Calu3 (cell line): ENCODE data around the gene SLC36A2. TPM values are rescaled to one million over a fixed set of nuclear protein-coding genes. Genes with fewer than 3 reads are reported as not detected.
"Not testable (repeated sequence)": the region's sequence is repeated elsewhere in the genome, so short reads cannot be mapped to it uniquely, and the experiment has no call there.

Experiments
- BruUV-seq: library from RNA; stranded (reverse); fragments of 400-500 nt; replicated peaks from 2 replicates; lab custom pipeline; 2021; lab: Mats Ljungman, UMichigan
- CTCF ChIA-PET: fragments of 300-600 bp; sonication (Branson Sonifier 250); formaldehyde crosslinking; loops from one replicate; lab custom pipeline; 2022; ENCODE audit warnings: antibody characterized with exemption; lab: Charles Lee
- DNase-seq: peaks from one replicate; pipeline ENCODE4 v3.0.0; 2022
- H3K27ac Mint-ChIP-seq: one replicate; pipeline ENCODE4 v1.8.0; 2022; ENCODE audit warnings: mixed read lengths; ENCODE audit not compliant: unreplicated experiment
- H3K27me3 Mint-ChIP-seq: one replicate; pipeline ENCODE4 v1.8.0; 2022; ENCODE audit warnings: mixed read lengths; ENCODE audit not compliant: unreplicated experiment
- H3K36me3 Mint-ChIP-seq: one replicate; pipeline ENCODE4 v1.8.0; 2022; ENCODE audit warnings: mild to moderate bottlenecking, moderate library complexity, mixed read lengths; ENCODE audit not compliant: insufficient read depth, unreplicated experiment
- H3K4me1 Mint-ChIP-seq: one replicate; pipeline ENCODE4 v1.8.0; 2022; ENCODE audit warnings: mild to moderate bottlenecking, low read depth, mixed read lengths; ENCODE audit not compliant: unreplicated experiment
- H3K4me3 Mint-ChIP-seq: one replicate; pipeline ENCODE4 v1.8.0; 2022; ENCODE audit warnings: mild to moderate bottlenecking, low read depth, moderate library complexity, mixed read lengths; ENCODE audit not compliant: unreplicated experiment
- H3K9me3 Mint-ChIP-seq: one replicate; pipeline ENCODE4 v1.8.0; 2022; ENCODE audit warnings: low read depth, mixed read lengths; ENCODE audit not compliant: unreplicated experiment
- CTCF ChIP-seq: fragments of 200-600 bp; IDR thresholded peaks from one replicate; pipeline ENCODE4 v1.8.0; 2022; ENCODE audit warnings: antibody characterized with exemption; ENCODE audit not compliant: unreplicated experiment
- intact Hi-C: fragments of 100-400 bp; cut with micrococcal nuclease; formaldehyde crosslinking; loops from one replicate; pipeline ENCODE4 v1.10.0; 2022; ENCODE audit not compliant: unreplicated experiment
- total RNA-seq: library from RNA; stranded (reverse); gene quantifications from 2 replicates; pipeline ENCODE4 v1.2.3, GENCODE V29; 2022

SLC36A2 gene
- total RNA-seq, 1 experiment from 2014 or later: not detected

GRCh38 chr5:151313357-151313756 is 34.0 kb downstream of the SLC36A2 start:
- intact Hi-C loops: loop anchor here (5.0 kb wide), 1 partner anchor 511 kb away; no protein-coding TSS in a partner anchor
- Mint-ChIP-seq H3K36me3 (no peaks in the 10 kb centered on the region), H3K9me3 (no peaks in the 10 kb centered on the region), H3K4me3 (no peak overlapping the region), H3K27me3 (peaks cover 57% of the 10 kb centered on the region), H3K4me1 (no peaks in the 10 kb centered on the region), H3K27ac (no peak overlapping the region)
- BruUV-seq: no TSS peak
- CTCF ChIA-PET: interaction anchor here (1.3 kb wide), 1 partner anchor 61 kb away, joined by 4 read pairs; the partner anchor contains the start of gene GM2A
- DNase-seq: no peak
- no peak for TF ChIP-seq CTCF

GRCh38 chr5:151312756-151313324 is 34.5 kb downstream of the SLC36A2 start:
- CTCF ChIA-PET: no interaction called here
- Mint-ChIP-seq H3K27ac (no peak overlapping the region), H3K36me3 (no peaks in the 10 kb centered on the region), H3K4me3 (no peak overlapping the region), H3K9me3 (no peaks in the 10 kb centered on the region), H3K27me3 (peaks cover 62% of the 10 kb centered on the region), H3K4me1 (no peaks in the 10 kb centered on the region)
- intact Hi-C loops: loop anchor here (5.0 kb wide), 1 partner anchor 511 kb away; no protein-coding TSS in a partner anchor
- BruUV-seq: no TSS peak
- TF ChIP-seq CTCF: no peak
- no peak for DNase-seq

- H3K36me3 Mint-ChIP-seq: no peaks in the 10 kb centered on the region
- no TSS peak for BruUV-seq
- CTCF ChIA-PET: interaction anchor here (0.7 kb wide), 1 partner anchor 69 kb away, joined by 3 read pairs; no protein-coding TSS in a partner anchor
- H3K9me3 Mint-ChIP-seq: no peaks in the 10 kb centered on the region
- DNase-seq: no peak
- H3K4me1 Mint-ChIP-seq: no peaks in the 10 kb centered on the region
- no peak overlapping the region for H3K27ac Mint-ChIP-seq
- intact Hi-C loops: loop anchor here (5.0 kb wide), 1 partner anchor 509 kb away; no protein-coding TSS in a partner anchor
- TF ChIP-seq CTCF: no peak
- H3K4me3 Mint-ChIP-seq: no peak overlapping the region
- H3K27me3 Mint-ChIP-seq: peaks cover 72% of the 10 kb centered on the region
Observed at GRCh38 chr5:151310932-151311331, 36.4 kb downstream of the SLC36A2 start.

GRCh38 chr5:151309821-151310220 is 37.5 kb downstream of the SLC36A2 start:
- peaks cover 71% of the 10 kb centered on the region for H3K27me3 Mint-ChIP-seq
- DNase-seq, H3K4me3 Mint-ChIP-seq, H3K4me1 Mint-ChIP-seq, H3K36me3 Mint-ChIP-seq, H3K27ac Mint-ChIP-seq, CTCF ChIA-PET, BruUV-seq, H3K9me3 Mint-ChIP-seq: not testable (repeated sequence)
- intact Hi-C loops: loop anchor here (5.0 kb wide), 1 partner anchor 508 kb away; no protein-coding TSS in a partner anchor

- DNase-seq, intact Hi-C loops, BruUV-seq, H3K9me3 Mint-ChIP-seq, H3K36me3 Mint-ChIP-seq, H3K4me3 Mint-ChIP-seq, CTCF ChIA-PET, H3K27ac Mint-ChIP-seq, H3K4me1 Mint-ChIP-seq: not testable (repeated sequence)
- H3K27me3 Mint-ChIP-seq: peaks cover 71% of the 10 kb centered on the region
Observed at GRCh38 chr5:151309266-151309665, 38.1 kb downstream of the SLC36A2 start.
